Activated CD4-positive, alpha-beta T cell treated with anti-CD3 and anti-CD28 coated beads for 36 hours (primary cell): Measurements from ENCODE around the gene NUP153. TPM values are rescaled to one million over a fixed set of nuclear protein-coding genes. Genes with fewer than 3 reads are reported as not detected.

Source experiments
- ATAC-seq: fragments of 200-7000 bp; cut with Tn5 transposase; one replicate; pipeline ENCODE4 v1.10.0; 2021; ENCODE audit warnings: mild to moderate bottlenecking, moderate library complexity
- CTCF ChIA-PET: fragments of 350-600 bp; sonication (Branson Sonifier 250); formaldehyde crosslinking; loops from one replicate; lab custom pipeline; 2021; ENCODE audit warnings: antibody characterized with exemption; lab: Charles Lee
- POLR2A ChIA-PET: fragments of 350-600 bp; sonication (Branson Sonifier 250); formaldehyde crosslinking; loops from one replicate; lab custom pipeline; 2021; ENCODE audit warnings: antibody characterized with exemption, inconsistent platforms; lab: Charles Lee
- DNase-seq: peaks from one replicate; pipeline ENCODE4 v3.0.0-alpha.2; 2020
- H3K27ac Mint-ChIP-seq: one replicate; pipeline ENCODE4 v1.8.0; 2021; ENCODE audit warnings: mixed read lengths
- H3K27me3 Mint-ChIP-seq: one replicate; pipeline ENCODE4 v1.8.0; 2021; ENCODE audit warnings: mixed read lengths
- H3K36me3 Mint-ChIP-seq: one replicate; pipeline ENCODE4 v1.8.0; 2021; ENCODE audit warnings: low read depth, mixed read lengths
- H3K4me1 Mint-ChIP-seq: one replicate; pipeline ENCODE4 v1.8.0; 2021; ENCODE audit warnings: mixed read lengths
- H3K4me3 Mint-ChIP-seq: one replicate; pipeline ENCODE4 v1.8.0; 2021; ENCODE audit warnings: mild to moderate bottlenecking, moderate library complexity, mixed read lengths
- H3K9me3 Mint-ChIP-seq: one replicate; pipeline ENCODE4 v1.8.0; 2021; ENCODE audit warnings: low read depth, mixed read lengths
- intact Hi-C, 2 experiments: fragments of 100-400 bp; cut with DNase I in 1 of 2; cut with micrococcal nuclease in 1 of 2; formaldehyde crosslinking; loops; one replicate each; pipeline versions ENCODE4 v1.14.2 to v1.15.1; 2022 to 2024; cut with DNase I, micrococcal nuclease
- total RNA-seq, 2 experiments: library from RNA; stranded (reverse); gene quantifications; one replicate each; pipeline ENCODE4 v1.2.3, GENCODE V29; 2021

Gene NUP153
- total RNA-seq, 2 experiments from 2014 or later, result 81.0 to 99.8 TPM

- Mint-ChIP-seq H3K27me3 (no peaks in the 10 kb centered on the region), H3K9me3 (no peaks in the 10 kb centered on the region)
These were observed 22.7 kb upstream of the NUP153 start for GRCh38 chr6:17729223-17730077.

GRCh38 chr6:17728551-17729222 lies 22.0 kb upstream of the NUP153 start:
- CTCF ChIA-PET, result no interaction called here
- no peak for ATAC-seq
- no peaks in the 10 kb centered on the region for H3K4me1 Mint-ChIP-seq
- no peak overlapping the region for H3K27ac Mint-ChIP-seq
- POLR2A ChIA-PET, result no interaction called here
- intact Hi-C loops, result no loop called here
- no peaks in the 10 kb centered on the region for H3K27me3 Mint-ChIP-seq
- H3K4me3 Mint-ChIP-seq, result no peak overlapping the region
- DNase-seq, result no peak
- H3K9me3 Mint-ChIP-seq, result no peaks in the 10 kb centered on the region
- no peaks in the 10 kb centered on the region for H3K36me3 Mint-ChIP-seq

More at GRCh38 chr6:17729223-17730077, 22.7 kb upstream of the NUP153 start:
- intact Hi-C loops, result no loop called here
- ChIA-PET CTCF (interaction anchor here (0.9 kb wide), 1 partner anchor 28 kb away, joined by 3 read pairs; no protein-coding TSS in a partner anchor), POLR2A (no interaction called here)
- H3K36me3 Mint-ChIP-seq, result no peaks in the 10 kb centered on the region
- no peak overlapping the region for H3K27ac Mint-ChIP-seq
- no peak overlapping the region for H3K4me3 Mint-ChIP-seq
- H3K4me1 Mint-ChIP-seq, result no peaks in the 10 kb centered on the region
- ATAC-seq, result no peak
- DNase-seq, result no peak

- ChIA-PET CTCF (no interaction called here), POLR2A (no interaction called here)
- Mint-ChIP-seq H3K4me3 (no peak overlapping the region), H3K4me1 (no peaks in the 10 kb centered on the region), H3K27me3 (no peaks in the 10 kb centered on the region), H3K27ac (no peak overlapping the region), H3K9me3 (no peaks in the 10 kb centered on the region), H3K36me3 (no peaks in the 10 kb centered on the region)
- DNase-seq (no peak), ATAC-seq (no peak)
- intact Hi-C loops, result no loop called here
These were observed 18.4 kb upstream of the NUP153 start for GRCh38 chr6:17725083-17725482.

GRCh38 chr6:17724341-17724740 lies 17.6 kb upstream of the NUP153 start:
- Mint-ChIP-seq H3K4me3 (no peak overlapping the region), H3K36me3 (no peaks in the 10 kb centered on the region)
- intact Hi-C loops, result no loop called here

GRCh38 chr6:17721671-17722070 lies 14.9 kb upstream of the NUP153 start:
- H3K36me3 Mint-ChIP-seq, result no peaks in the 10 kb centered on the region
- no peak overlapping the region for H3K27ac Mint-ChIP-seq
- no peak overlapping the region for H3K4me3 Mint-ChIP-seq
- POLR2A ChIA-PET, result interaction anchor here (0.8 kb wide), 1 partner anchor 196 kb away, joined by 7 read pairs; no protein-coding TSS in a partner anchor
- intact Hi-C loops, result no loop called here
- no peaks in the 10 kb centered on the region for H3K4me1 Mint-ChIP-seq
- H3K9me3 Mint-ChIP-seq, result no peaks in the 10 kb centered on the region
- DNase-seq, result no peak
- CTCF ChIA-PET, result interaction anchor here (0.6 to 1.2 kb wide), 2 partner anchors 16 to 22 kb away, joined by 3 read pairs; no protein-coding TSS in a partner anchor
- no peaks in the 10 kb centered on the region for H3K27me3 Mint-ChIP-seq
- ATAC-seq, result no peak

More at GRCh38 chr6:17724341-17724740, 17.6 kb upstream of the NUP153 start:
- Mint-ChIP-seq H3K27ac (no peak overlapping the region), H3K9me3 (no peaks in the 10 kb centered on the region), H3K27me3 (no peaks in the 10 kb centered on the region), H3K4me1 (no peaks in the 10 kb centered on the region)
- CTCF ChIA-PET, result no interaction called here
- ATAC-seq, result no peak
- POLR2A ChIA-PET, result no interaction called here
- DNase-seq, result no peak

GRCh38 chr6:17719323-17720041 lies 12.8 kb upstream of the NUP153 start:
- H3K4me1 Mint-ChIP-seq, result peaks cover 10% of the 10 kb centered on the region
- no peak for DNase-seq
- intact Hi-C loops, result no loop called here
- no peaks in the 10 kb centered on the region for H3K27me3 Mint-ChIP-seq
- no peak overlapping the region for H3K4me3 Mint-ChIP-seq
- H3K27ac Mint-ChIP-seq, result no peak overlapping the region
- H3K9me3 Mint-ChIP-seq, result no peaks in the 10 kb centered on the region
- ChIA-PET CTCF (no interaction called here), POLR2A (interaction anchor here (0.7 kb wide), 1 partner anchor 17 kb away, joined by 10 read pairs; no protein-coding TSS in a partner anchor)
- H3K36me3 Mint-ChIP-seq, result no peaks in the 10 kb centered on the region
- ATAC-seq, result no peak

- Mint-ChIP-seq H3K36me3 (no peaks in the 10 kb centered on the region), H3K4me1 (peaks cover 15% of the 10 kb centered on the region), H3K4me3 (no peak overlapping the region), H3K9me3 (no peaks in the 10 kb centered on the region), H3K27ac (no peak overlapping the region), H3K27me3 (no peaks in the 10 kb centered on the region)
- no peak for DNase-seq
- ChIA-PET POLR2A (no interaction called here), CTCF (no interaction called here)
- no peak for ATAC-seq
- intact Hi-C loops, result no loop called here
These were observed 9.5 kb upstream of the NUP153 start for GRCh38 chr6:17716221-17716620.

GRCh38 chr6:17714879-17715851 lies 8.4 kb upstream of the NUP153 start:
- DNase-seq, result peak; percentile 59
- peak; percentile 97 for ATAC-seq
- H3K36me3 Mint-ChIP-seq, result no peaks in the 10 kb centered on the region
- H3K27me3 Mint-ChIP-seq, result no peaks in the 10 kb centered on the region
- peaks cover 15% of the 10 kb centered on the region for H3K4me1 Mint-ChIP-seq
- intact Hi-C loops, result loop anchor here in 1 of 2 experiments (1.0 kb wide), 1 partner anchor 8 kb away; no protein-coding TSS in a partner anchor
- ChIA-PET POLR2A (interaction anchor here (0.6 to 2.0 kb wide), 3 partner anchors 8 to 84 kb away, joined by 3 to 12 read pairs (median 5); partner anchors contain the start of gene NUP153), CTCF (interaction anchor here (0.8 to 1.9 kb wide), 4 partner anchors 11 to 90 kb away, joined by 3 to 7 read pairs (median 3); no protein-coding TSS in a partner anchor)
- peak overlapping the region; percentile 26 for H3K4me3 Mint-ChIP-seq
- peak overlapping the region; percentile 93 for H3K27ac Mint-ChIP-seq
- H3K9me3 Mint-ChIP-seq, result no peaks in the 10 kb centered on the region

- ATAC-seq (no peak), DNase-seq (no peak)
- no peaks in the 10 kb centered on the region for H3K9me3 Mint-ChIP-seq
- H3K4me1 Mint-ChIP-seq, result peaks cover 15% of the 10 kb centered on the region
- CTCF ChIA-PET, result interaction anchor here (0.6 to 1.9 kb wide), 5 partner anchors 10 to 91 kb away, joined by 3 to 7 read pairs (median 3); no protein-coding TSS in a partner anchor
- no peak overlapping the region for H3K27ac Mint-ChIP-seq
- intact Hi-C loops, result no loop called here
- peaks cover under 1% of the 10 kb centered on the region for H3K36me3 Mint-ChIP-seq
- no peak overlapping the region for H3K4me3 Mint-ChIP-seq
- no peaks in the 10 kb centered on the region for H3K27me3 Mint-ChIP-seq
- POLR2A ChIA-PET, result interaction anchor here (2.0 kb wide), 1 partner anchor 10 kb away, joined by 12 read pairs; no protein-coding TSS in a partner anchor
These were observed 7.5 kb upstream of the NUP153 start for GRCh38 chr6:17714177-17714576.

- ATAC-seq, result no peak
- CTCF ChIA-PET, result no interaction called here
These were observed 5.9 kb upstream of the NUP153 start for GRCh38 chr6:17712576-17712975.

More at GRCh38 chr6:17712576-17712975, 5.9 kb upstream of the NUP153 start:
- peaks cover 17% of the 10 kb centered on the region for H3K4me1 Mint-ChIP-seq
- no peak overlapping the region for H3K4me3 Mint-ChIP-seq
- POLR2A ChIA-PET, result no interaction called here
- H3K27ac Mint-ChIP-seq, result no peak overlapping the region
- no peaks in the 10 kb centered on the region for H3K9me3 Mint-ChIP-seq
- intact Hi-C loops, result no loop called here
- DNase-seq, result no peak
- H3K36me3 Mint-ChIP-seq, result peaks cover 14% of the 10 kb centered on the region
- H3K27me3 Mint-ChIP-seq, result no peaks in the 10 kb centered on the region
